HPDE6-E6E7 (cell line): ENCODE results near the gene SLC7A5.
"Not testable (repeated sequence)": the region's sequence is repeated elsewhere in the genome, so short reads cannot be mapped to it uniquely, and the experiment has no call there.

Source experiments
- DNase-seq: peaks from one replicate; pipeline ENCODE4 v3.0.0; 2011; ENCODE audit warnings: missing footprints; ENCODE audit errors: extremely low spot score

The SLC7A5 gene

DNA sequence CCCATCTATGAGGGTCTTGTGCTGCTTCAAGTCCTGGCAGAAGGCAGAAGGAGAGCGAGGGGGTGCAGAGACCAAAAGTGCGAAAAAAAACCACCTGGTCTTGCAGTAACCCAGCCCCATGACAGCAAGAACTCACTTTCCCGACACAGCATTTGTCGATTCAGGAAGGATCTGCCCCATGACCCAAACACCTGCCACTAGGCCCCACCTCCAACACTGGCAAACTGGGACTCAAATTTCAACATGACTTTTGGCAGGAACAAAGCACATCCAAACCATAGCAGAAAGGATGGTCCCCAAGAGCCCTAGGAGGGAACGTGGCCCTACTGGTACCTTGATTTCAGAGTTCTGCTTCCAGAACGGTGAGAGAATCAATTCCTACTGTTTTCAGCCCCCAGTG, 68.8 kb downstream of the SLC7A5 start:
- DNase-seq, result no peak

DNA sequence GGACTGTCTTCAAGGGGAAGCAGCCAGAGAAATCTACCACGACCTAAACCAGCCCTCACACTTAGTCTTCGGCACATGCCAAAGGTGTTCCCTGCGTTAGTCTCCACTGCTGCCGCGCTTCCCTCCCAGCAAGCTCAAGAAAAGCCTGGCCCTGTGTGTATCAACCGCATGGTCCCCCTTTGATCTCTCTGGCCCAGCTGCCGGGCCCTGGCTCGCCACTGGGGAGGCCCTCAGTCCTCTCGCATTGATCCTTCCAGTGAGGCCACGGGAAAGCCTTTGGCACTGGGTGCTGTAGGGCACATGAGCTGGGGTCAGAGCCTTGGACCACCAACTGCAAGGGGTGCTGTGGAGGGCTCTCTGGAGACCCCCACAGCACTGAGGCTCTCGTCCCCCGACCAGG, 74.0 kb downstream of the SLC7A5 start:
- no peak for DNase-seq

DNA sequence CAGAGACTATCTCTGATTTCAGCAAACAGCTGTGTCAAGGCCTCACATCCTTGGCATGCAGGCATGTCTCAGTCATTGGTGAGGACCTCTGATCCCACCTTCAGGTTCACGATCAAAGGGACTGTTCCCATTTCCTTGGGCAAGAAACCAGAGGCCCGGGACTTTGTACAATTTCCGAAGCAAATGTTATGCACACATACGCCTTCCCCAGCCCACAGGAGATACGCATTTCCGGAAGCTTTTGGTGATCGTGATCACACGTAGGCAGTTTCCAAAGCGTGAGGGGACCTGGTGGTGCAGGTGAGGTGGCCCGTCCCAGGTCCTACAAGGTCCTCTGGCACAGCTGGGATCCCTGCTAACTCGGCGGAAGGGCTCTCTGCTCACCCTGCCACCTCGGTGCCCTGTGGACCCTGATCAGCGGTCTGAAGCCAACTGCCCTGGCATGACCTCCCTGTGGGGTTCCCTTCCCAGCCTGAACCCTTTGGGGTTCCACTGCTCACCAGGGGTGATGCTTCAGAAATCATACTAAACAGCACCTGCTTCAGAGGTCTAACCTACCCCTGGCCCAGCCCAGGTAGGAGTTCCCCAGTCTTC, 74.7 kb downstream of the SLC7A5 start:
- no peak for DNase-seq

DNA sequence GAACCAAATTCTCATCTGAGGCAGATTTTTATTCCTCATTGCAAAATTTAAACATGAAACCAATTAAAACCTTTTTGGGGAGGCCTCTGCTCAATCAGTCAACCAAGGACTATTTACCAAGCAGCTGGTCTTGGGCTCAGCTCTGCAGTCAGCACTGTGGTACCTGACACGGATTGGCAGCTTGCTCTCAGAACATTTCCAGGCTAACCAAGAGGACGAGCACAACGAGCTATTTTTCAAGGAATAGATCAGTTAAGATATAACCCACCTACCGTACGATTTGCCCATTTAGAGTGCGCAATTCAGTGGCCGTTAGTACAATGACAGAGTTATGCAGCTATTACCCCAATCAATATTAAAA, 77.1 kb downstream of the SLC7A5 start:
- DNase-seq, result no peak

DNA sequence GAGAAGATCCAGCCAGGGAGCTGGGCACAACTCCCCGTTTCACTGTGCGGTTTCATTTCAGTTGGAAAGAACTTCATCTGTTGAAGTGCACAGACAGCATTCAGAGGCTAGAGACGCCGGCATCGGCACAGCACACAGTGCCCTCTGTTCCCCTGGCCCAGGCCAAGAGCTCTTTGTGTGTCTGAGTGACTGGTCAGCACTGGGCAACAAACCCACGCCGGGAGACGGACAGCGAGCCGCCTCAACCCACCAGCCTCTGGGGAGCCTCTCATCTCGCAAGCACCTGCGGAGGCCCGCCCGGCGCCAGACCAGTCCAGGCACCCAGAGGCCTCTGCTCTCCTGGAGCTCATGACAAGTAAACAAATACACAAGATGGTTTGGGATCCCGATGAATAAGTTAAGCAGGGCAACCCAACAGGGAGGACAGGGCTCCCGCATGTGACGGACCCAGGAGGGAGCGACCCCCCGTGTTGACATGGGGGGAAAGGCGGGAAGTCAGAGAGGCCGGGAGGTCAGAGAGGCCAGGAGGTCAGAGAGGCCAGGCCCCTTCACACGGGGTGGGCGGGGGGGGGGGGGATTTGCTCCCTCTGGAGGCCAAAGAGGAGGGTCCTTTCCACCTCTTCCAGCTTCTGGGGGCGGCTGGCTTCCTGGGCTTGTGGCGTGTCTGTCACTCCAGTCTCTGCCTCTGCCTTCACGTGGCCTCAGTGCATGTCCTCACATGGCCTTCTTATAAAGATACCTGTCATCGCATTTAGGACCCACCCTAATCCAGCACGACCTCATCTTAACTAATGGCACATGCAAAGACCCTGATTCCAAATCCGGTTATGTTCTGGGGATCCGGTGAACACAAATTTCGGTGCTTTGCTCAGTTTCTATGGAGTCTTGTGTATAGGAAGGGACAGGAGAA, 77.8 kb downstream of the SLC7A5 start:
- no peak for DNase-seq

DNA sequence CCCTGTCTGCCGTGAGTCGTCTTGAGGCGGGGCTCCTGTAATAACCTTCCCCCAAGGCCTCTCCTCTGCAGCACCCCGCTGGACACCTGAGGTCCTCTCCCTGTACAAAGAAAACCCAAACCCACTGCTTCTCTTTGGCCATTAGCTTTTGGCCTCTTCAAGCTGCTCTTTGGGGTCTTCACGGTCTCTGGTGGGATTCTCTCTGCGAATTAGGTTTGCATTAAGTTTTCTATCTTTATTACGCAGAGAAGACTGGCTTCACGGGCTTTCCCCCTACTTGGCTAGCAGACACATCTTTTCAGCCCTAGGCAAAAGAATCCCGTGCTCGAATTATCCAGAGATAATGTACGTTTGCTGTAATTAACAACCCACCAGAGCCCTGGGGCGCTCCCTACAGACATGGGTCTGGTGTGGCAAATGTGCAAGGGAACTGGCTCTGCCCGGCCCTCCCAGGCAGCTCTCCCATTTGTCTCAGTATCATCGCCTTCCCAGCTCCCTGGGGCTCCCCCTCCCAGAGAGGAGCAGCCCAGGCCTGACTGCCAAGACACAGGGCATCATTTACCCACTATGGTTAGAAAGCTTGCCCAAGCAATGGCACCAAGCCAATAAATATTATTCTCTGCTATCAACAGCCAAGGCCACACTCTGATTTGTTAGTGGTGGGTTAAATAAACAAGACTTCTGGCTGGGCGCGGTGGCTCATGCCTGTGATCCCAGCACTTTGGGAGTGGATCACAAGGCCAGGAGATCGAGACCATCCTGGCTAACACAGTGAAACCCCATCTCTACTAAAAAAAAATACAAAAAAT, 78.8 kb downstream of the SLC7A5 start:
- peak; percentile 72 for DNase-seq

DNA sequence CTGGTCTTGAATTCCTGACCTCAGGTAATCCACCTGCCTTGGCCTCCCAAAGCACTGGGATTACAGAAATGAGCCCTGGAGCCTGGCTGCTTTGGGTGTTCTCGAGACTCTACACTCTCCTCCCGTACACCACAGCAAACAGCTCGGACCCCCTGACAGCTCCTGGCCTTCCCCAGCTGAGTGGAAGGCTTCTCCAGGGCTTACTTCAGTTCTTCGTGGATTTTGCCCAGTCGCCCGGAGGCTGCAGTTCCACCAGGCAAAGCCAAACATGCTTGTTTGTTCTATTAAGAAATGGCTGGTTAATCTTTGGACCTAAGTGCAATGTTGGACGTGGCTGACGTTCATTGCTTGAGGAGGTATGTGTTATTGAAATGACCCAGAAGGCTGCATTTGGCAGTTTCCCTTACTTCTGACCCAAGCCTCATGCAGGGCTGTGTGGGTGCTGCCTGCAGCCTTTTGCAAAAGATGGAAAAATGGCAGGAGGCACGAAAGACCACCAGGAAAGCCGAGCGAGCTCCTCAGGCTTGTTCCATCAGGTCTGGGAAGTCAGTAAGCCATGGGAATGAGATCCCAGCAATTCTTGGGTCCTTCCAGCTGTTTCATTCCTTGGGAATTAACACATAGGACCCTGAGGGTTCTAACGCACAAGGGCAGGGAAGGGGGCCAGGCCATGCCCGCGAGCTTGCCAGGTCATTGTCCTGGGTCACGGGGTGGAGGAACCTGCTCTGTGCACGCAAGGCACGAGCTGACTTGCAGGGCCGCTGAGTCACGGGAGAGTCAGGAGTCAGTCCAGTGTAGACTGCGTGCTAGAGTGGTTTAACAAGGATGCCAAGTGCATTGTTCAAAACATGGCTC, 79.6 kb downstream of the SLC7A5 start:
- DNase-seq, result peak; percentile 99

GRCh38 chr16:87788730-87789436, 80.4 kb downstream of the SLC7A5 start:
- DNase-seq, result not testable (repeated sequence)

- DNase-seq, result not testable (repeated sequence)
Observed at GRCh38 chr16:87787451-87788091, 81.7 kb downstream of the SLC7A5 start.

DNA sequence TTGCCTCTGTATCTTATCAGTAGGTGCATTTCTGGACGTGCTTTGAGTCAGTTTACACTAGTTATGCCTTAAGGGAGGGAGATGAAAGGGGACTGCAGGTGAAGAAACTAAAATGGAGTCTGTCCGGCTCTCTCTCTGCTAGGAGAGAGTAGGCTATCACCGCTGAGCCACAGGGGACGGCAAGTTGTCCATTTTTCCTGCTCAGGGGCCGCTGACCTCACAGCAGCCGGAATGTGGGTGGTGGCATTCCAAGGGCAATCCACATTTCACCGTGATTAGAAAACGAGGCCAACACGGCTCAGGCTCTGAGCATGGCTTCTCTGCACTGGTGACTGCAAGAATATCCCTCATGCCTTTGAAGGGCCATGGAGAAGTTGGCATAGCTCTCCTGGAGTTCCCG, 84.5 kb downstream of the SLC7A5 start:
- DNase-seq, result no peak

GRCh38 chr16:87782033-87782432, 87.3 kb downstream of the SLC7A5 start:
- no peak for DNase-seq

- no peak for DNase-seq
Observed at GRCh38 chr16:87780385-87780989, 88.8 kb downstream of the SLC7A5 start.
